ENCODE measurements around the gene HUS1. TPM values are rescaled to one million over a fixed set of nuclear protein-coding genes. Genes with fewer than 3 reads are reported as not detected.
"Not testable (repeated sequence)": the region's sequence is repeated elsewhere in the genome, so short reads cannot be mapped to it uniquely, and the experiment has no call there.

HUS1 gene
- total RNA-seq, 4 donors from 2014 or later, result 37.2 to 74.8 (median 52.3) TPM

GRCh38 chr7:48009257-48009656, 29.8 kb upstream of the HUS1 start:
- 93% methylated on average over 4 of the region's 4 CpGs for WGBS, 2 donors (ENCODE audit: low coverage in 1 of 2)
- H3K27ac ChIP-seq, result no peak overlapping the region
- DNase-seq, result no peak
- intact Hi-C loops (cut with DNase I; ENCODE audit: low total_unique reads), result no loop called here
- no peaks in the 10 kb centered on the region for H3K27me3 ChIP-seq
- H3K4me1 ChIP-seq, result no peaks in the 10 kb centered on the region
- no peaks in the 10 kb centered on the region for H3K9me3 ChIP-seq
- no peak overlapping the region for H3K4me3 ChIP-seq
- H3K36me3 ChIP-seq, result no peaks in the 10 kb centered on the region
- in situ Hi-C loops (cut with MboI; ENCODE audit: low pct_ligation_motif_present in 1 of 4, low pct_unique_long_range_greater_than_20kb in 1 of 4, low sequenced_read_pairs in 3 of 4), result no loop called here
- no peak for TF ChIP-seq POLR2A (IDR thresholded peaks at IDR 0.05)

- Histone ChIP-seq H3K27ac (no peak overlapping the region), H3K4me1 (no peaks in the 10 kb centered on the region), H3K36me3 (no peaks in the 10 kb centered on the region), H3K27me3 (no peaks in the 10 kb centered on the region), H3K9me3 (no peaks in the 10 kb centered on the region), H3K4me3 (no peak overlapping the region)
- DNase-seq, result no peak
- WGBS, 2 donors (ENCODE audit: low coverage in 1 of 2), result 75 to 100% methylated on average over 1 to 6 of the region's 6 CpGs
- intact Hi-C loops (cut with DNase I; ENCODE audit: low total_unique reads), result loop anchor here (1.0 kb wide), 1 partner anchor 45 kb away; no protein-coding TSS in a partner anchor
- in situ Hi-C loops (cut with MboI; ENCODE audit: low pct_ligation_motif_present in 1 of 4, low pct_unique_long_range_greater_than_20kb in 1 of 4, low sequenced_read_pairs in 3 of 4), result no loop called here
- TF ChIP-seq CTCF (IDR thresholded peaks at IDR 0.05) (no peak), EP300 (IDR thresholded peaks at IDR 0.05; ENCODE audit: low read depth) (no peak), POLR2A (IDR thresholded peaks at IDR 0.05) (no peak), POLR2AphosphoS5 (IDR thresholded peaks at IDR 0.05) (no peak)
These were observed 27.5 kb upstream of the HUS1 start for GRCh38 chr7:48006866-48007265.

- Histone ChIP-seq H3K9me3 (no peaks in the 10 kb centered on the region), H3K36me3 (no peaks in the 10 kb centered on the region), H3K27ac (no peak overlapping the region), H3K4me3 (no peak overlapping the region), H3K27me3 (no peaks in the 10 kb centered on the region), H3K4me1 (no peaks in the 10 kb centered on the region)
- in situ Hi-C loops (cut with MboI; ENCODE audit: low pct_ligation_motif_present in 1 of 4, low pct_unique_long_range_greater_than_20kb in 1 of 4, low sequenced_read_pairs in 3 of 4), result no loop called here
- DNase-seq, result no peak
- TF ChIP-seq CTCF (IDR thresholded peaks at IDR 0.05) (no peak), POLR2AphosphoS5 (IDR thresholded peaks at IDR 0.05) (no peak), POLR2A (IDR thresholded peaks at IDR 0.05) (no peak), EP300 (IDR thresholded peaks at IDR 0.05; ENCODE audit: low read depth) (no peak)
- WGBS, 2 donors (ENCODE audit: low coverage in 1 of 2), result 35 to 58% methylated on average over 4 to 5 of the region's 5 CpGs
- intact Hi-C loops (cut with DNase I; ENCODE audit: low total_unique reads), result no loop called here
These were observed 25.2 kb upstream of the HUS1 start for GRCh38 chr7:48004638-48005037.

- no peaks in the 10 kb centered on the region for H3K4me1 ChIP-seq
- no peaks in the 10 kb centered on the region for H3K27me3 ChIP-seq
- in situ Hi-C loops (cut with MboI; ENCODE audit: low pct_ligation_motif_present in 1 of 4, low pct_unique_long_range_greater_than_20kb in 1 of 4, low sequenced_read_pairs in 3 of 4), result no loop called here
- intact Hi-C loops (cut with DNase I; ENCODE audit: low total_unique reads), result no loop called here
- DNase-seq, result no peak
- no peaks in the 10 kb centered on the region for H3K36me3 ChIP-seq
- H3K27ac ChIP-seq, result no peak overlapping the region
- no peak overlapping the region for H3K4me3 ChIP-seq
- H3K9me3 ChIP-seq, result no peaks in the 10 kb centered on the region
- 55 to 69% methylated on average over 2 of the region's 2 CpGs for WGBS, 2 donors (ENCODE audit: low coverage in 1 of 2)
- TF ChIP-seq CTCF (IDR thresholded peaks at IDR 0.05) (no peak), EP300 (IDR thresholded peaks at IDR 0.05; ENCODE audit: low read depth) (no peak), POLR2A (IDR thresholded peaks at IDR 0.05) (no peak), POLR2AphosphoS5 (IDR thresholded peaks at IDR 0.05) (no peak)
These were observed 24.6 kb upstream of the HUS1 start for GRCh38 chr7:48004032-48004431.

- H3K27me3 ChIP-seq; H3K9me3 ChIP-seq; H3K36me3 ChIP-seq; intact Hi-C loops (cut with DNase I; ENCODE audit: low total_unique reads); H3K4me3 ChIP-seq; H3K27ac ChIP-seq; H3K4me1 ChIP-seq; in situ Hi-C loops (cut with MboI; ENCODE audit: low pct_ligation_motif_present in 1 of 4, low pct_unique_long_range_greater_than_20kb in 1 of 4, low sequenced_read_pairs in 3 of 4); DNase-seq: not testable (repeated sequence)
- 91 to 93% methylated on average over 7 to 13 of the region's 13 CpGs for WGBS, 2 donors (ENCODE audit: low coverage in 1 of 2)
These were observed 20.7 kb upstream of the HUS1 start for GRCh38 chr7:48000164-48000563.

Measured in transverse colon (tissue), 4 donors.